GM19328 (cell line): ENCODE data around the gene PRKAG2.
"Not testable (repeated sequence)": the region's sequence is repeated elsewhere in the genome, so short reads cannot be mapped to it uniquely, and the experiment has no call there.

Experiments
- ATAC-seq: cut with Tn5 transposase; IDR thresholded peaks from one replicate; pipeline ENCODE4 v1.9.1; 2021; ENCODE audit warnings: mild to moderate bottlenecking, moderate library complexity; ENCODE audit not compliant: unreplicated experiment

PRKAG2 gene

DNA sequence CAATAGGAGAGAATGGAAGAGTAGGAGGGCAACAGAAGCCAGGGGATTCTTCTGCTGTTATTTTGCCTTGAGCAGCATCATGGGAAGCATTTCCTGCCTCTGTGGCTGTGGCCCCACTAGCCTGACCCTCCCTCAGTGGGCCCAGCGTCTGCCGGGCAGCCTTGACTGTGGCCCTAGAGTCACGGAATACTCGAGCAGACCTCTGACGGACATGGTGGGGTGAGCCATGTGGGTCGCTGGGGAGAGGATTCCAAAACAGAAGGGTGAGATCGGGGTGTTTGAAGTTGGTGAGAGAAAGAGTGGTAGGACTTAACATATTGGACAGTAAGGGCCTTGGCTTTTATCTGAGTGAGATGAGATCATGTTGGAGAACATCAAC, 8.3 kb upstream of the PRKAG2 start:
- no peak for ATAC-seq

DNA sequence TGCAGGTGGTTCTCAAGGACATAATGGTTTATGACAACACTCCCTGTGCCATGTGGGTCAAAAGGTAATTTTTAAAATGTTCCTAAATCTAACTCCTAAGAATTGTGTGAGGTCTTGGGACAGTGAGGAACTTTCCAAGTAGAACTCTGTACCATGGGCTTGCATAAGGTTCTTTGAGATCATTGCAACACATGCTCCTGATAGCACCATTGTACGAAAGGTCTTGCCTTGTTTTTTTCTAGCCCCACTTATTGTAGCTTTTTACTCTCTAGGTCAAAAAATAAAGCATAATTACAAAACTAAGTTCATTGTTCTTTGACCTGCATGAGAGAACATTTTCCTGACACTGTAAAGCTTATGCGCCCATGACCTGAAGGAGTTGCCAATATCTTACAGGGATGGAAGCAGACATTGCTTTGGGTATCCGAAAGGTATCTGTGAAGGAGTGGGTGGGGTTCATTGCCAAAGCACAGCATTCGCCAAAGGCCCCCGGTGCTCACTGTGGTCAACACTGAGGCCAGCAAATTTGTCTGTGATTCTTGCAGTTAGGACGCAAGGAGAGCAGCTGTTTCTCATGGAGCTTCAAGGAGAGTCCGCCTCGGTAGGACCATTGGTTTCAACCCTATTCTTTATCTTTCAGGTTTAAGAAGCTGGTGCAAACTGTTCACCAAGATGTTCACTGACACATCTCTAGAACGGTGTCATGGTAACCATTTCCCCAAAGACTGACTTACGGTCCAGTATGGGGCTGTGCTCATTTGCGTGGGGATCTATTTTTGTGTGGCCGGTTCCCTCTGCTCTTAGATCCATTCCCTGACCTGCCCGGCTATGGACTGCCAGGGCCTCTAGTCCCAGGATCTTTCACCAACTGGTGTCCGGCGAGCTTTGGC, 7.6 kb upstream of the PRKAG2 start:
- no peak for ATAC-seq

DNA sequence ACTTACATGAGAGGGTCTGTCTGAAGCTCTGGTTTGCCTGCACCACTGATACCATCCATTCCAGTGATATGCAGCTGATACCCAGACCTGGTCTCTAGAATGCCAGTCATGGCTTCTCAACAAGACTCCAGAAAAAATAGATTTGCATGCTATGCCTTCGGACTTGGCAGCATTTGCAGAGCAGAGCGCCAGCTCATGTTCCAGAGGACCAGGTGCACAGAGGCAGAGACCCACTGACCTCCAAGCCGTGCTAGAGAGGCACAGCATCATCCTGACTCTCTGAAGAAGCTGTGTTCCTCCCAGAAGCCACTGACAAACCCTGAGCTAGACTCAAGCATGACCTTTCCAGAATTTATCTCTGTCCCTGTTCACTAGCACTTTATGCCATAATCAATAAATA, 6.9 kb upstream of the PRKAG2 start:
- ATAC-seq, result no peak

DNA sequence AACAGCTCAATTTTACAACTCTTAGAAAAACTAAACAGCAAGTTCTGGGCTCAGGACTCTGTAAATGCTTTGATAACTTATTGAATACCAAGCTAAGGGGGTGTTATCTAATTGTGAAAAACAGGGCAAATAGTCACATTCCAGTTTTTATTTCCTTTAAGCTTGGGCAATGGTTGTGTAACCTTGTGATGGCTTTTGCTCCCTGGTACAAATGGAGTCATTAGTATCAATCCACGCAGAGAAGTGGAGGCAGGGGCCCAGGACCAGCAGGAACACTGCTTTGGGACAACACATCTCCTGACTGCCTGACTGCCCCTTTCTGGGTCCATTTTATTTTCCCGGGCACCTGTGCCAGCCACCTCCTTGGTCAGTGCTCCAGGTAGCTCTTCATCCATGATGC, 5.8 kb upstream of the PRKAG2 start:
- ATAC-seq, result no peak

DNA sequence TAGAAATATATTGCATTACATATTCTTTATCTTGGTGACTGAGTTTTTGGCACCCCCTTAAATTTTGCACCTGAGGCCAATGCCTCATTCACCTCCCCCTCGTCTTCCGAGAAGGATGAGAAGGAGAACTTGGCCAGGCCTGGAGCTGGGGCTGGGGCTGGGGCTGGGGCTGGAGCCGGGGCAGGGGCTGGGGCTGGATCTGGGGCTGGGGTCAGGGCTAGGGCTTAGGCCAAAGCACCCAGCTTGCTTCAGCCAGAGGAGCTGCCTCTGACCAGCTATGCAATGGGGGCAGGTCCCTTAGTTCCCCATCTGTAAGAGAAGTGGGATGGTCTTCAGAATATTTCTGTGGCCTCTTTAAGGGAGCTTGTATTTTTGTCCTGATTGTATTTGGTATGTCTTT, 3.8 kb upstream of the PRKAG2 start:
- ATAC-seq, result no peak

DNA sequence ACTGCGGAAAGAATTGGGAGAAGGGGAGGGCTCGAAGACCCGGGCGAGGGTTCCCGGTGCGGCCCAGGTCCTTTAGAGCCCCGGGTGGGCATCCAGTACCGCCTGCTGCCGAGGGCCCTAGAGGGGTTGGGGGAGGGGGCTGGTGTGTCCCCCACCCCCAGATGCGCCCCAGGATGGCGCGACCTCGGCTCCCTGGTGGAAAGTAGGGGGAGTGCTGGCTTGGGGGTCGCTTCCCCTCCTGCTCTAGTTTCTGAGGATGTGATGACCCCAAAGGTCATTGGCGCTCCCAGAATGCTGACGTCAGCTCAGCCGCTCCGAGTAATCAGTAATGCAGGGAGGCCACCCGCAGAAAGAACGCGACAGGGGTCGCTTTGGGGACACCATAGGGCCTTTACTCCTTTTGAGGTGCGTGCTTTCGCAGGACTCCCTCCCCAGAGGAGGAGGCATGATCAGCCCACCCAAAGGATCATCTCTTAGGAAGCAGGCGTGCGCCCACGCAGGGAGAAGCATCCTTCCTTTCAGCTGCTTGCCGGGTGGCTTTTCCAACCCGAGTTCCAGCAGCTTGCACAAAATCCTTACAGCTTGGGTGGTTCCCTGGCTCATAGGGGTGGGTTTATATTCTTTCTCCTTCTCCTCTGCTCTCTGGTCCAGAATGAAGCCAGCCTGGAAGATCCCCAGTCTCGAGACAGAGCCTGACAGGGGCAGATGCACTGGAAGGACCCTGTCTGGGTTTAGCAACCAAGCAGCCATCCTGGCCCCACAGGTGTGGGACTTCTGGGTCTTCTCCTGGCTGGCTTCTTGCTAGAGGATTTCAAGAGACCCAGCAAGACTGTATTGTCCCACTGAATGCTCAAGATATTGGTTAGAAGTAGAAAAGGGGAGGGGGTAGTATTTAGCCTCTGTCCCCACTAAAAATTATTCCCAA, 1.3 kb upstream of the PRKAG2 start:
- no peak for ATAC-seq

DNA sequence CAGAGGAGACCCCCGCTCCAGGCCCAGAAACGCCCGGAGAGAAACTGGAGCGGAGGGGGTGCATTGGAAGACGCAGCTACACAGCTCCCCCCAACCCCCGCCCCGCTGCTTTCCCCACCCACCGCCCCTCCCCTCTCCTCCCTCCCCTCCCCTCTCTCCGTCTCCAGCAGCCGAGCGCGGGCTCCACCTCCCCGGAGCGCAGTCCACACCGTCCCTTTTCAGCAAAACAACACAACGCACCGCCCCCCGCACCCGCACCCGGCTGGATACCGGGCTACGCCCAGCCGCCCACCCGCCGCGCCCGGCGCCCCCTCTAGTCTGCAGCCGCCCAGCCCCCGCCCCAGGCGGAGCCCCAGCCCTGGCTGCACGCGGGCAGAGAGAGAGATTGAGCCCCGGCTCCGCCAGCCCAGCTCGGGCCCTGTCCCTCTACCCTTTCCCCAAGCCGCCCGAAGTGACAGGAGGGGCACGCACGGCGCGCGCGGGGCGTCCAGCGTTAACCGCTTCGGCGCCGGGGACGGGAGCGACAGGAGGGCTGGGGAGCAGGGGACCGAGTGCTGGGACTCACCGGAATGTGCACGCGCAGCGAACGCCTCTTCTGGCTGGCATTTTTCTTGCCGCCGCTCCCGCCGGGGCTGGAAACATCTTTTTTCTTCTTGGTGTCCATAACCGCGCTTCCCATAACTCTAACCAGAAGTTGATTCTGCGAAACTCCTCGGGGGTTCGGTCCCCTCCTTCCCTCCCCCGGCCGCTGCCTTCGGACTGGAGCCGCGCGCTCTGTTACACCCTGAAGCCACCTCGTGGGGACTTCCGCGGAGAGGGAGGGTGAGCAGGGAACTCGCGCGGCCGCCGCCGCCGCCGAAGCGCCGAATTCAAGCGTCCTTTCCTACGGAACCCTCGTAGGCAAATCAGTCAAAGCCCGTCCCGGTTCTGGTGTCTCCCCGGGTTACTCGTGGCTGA, 695 bp downstream of the PRKAG2 start:
- ATAC-seq, result no peak

DNA sequence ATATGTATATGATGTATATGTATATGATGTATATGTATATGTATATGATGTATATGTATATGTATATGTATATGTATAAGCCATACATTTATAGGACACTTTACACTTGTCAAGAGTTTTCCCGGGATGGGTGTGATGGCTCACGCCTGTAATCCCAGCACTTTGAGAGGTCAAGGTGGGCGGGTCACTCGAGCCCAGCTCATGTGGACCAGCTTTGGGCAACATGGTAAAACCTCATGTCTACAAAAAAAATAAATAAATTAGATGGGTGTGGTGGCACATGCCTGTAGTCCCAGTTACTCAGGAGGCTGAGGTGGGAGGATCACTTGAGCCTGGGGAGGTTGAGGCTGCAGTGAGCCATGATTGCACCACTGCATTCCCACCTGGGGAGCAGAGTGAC, 2.4 kb downstream of the PRKAG2 start:
- not testable (repeated sequence) for ATAC-seq

DNA sequence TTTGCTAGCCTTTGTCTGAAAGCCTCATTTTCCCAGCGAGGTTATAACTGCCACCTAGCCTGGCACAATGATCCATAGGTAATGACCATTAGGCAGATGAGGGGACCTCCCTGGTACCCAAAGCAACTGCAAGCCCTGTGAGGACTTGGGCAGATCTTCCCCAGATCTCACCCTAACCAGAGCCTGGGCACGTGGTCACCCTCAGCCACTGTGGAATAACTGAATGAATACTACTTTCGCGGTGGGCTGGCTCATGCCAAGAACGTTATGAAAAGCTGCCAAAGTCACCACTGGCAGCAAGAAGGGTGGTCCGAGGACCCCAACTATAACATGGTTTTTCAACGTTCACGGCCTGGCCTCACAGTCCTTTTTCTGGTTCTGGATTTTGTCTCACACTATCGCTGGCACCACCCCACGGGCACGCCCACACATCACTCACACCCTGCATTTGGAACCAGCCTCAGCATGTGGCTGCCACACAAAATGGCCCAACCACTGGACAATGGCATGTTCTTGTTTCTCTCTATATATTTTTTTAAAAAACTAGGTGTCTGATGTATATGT, 3.4 kb downstream of the PRKAG2 start:
- ATAC-seq, result no peak

DNA sequence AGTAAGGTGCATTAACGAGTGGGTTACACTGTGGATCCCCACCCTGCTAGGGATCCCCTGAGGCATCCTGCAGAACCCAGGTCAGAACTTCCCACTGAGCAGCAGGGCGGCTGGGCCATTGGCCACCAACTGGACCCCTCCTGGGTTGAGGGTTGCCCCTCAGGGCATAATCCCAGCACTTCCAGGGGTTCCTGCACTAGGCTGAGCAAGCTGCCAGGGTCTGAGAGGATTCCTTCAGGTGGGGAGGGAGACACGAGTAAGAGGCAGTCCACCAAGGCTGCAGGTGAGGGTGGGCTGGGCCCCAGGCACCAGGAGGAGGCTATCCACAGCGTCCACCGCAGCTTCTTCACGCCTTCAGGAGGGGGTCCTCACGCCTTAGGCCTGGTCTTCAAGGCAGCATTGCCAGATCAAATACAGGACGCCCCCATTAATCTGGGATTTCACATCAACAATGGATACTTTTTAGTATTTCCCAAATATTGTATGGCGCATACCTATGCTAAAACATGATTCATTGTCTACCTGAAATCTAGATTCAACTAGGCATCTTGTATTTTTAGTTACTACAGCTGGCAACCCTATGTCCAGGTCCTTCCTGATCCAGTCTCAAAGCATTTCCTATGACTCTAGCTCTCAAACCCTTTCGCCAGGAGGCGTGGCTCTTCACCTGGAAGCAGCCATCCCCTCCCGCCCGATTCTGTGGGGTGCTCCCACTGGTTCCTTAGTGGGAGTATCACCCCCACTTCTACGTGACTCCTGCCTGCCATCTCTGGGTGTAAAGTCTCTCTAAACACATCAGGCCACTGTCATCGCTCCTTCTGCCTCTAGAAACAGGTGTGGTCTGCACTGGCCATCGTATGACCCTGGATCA, 4.1 kb downstream of the PRKAG2 start:
- no peak for ATAC-seq

DNA sequence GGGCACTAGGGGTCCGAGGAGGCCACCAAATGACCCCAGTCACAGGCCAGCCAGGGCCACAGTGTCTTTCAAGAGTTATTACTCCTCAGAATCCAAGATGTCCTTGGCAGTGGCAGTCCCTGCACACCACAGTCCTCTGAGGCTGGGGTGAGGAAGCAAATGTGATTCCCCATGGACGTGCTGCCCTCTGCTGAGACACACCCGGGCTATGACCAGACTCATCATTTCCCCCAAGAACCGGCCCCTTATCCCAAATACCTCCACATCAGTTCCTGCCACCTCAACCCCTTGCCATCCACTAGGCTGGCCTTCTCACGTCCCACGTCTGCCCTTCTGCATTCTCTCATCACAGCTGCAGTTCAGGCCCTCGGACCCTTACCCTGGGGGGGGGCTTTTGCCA, 5.0 kb downstream of the PRKAG2 start:
- no peak for ATAC-seq

DNA sequence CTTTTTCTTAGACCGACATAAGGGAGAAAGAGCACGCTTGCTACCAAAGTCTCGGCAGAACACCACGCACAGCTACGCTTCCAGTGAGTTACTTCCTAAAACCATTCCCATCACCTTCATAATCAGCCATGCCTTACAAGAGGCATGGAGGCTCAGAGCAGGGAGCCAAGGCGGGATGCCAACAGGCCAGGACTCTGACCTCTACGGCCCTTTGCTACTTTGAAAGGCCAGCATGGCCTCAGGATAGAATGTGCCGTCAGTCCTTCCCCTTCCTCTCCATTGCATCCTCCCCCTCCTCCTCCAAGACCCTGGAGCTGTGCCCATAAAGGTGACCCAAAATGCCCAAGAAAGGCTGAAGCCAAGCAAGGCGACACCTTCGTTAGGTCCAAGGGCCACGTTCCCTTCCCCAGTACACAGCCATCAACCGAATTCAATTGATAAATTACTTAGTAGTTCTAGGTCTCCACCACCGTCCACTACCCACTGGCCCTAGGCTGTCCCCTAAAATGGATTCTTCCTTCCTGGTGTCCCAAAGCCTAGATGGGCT, 5.7 kb downstream of the PRKAG2 start:
- ATAC-seq, result no peak

DNA sequence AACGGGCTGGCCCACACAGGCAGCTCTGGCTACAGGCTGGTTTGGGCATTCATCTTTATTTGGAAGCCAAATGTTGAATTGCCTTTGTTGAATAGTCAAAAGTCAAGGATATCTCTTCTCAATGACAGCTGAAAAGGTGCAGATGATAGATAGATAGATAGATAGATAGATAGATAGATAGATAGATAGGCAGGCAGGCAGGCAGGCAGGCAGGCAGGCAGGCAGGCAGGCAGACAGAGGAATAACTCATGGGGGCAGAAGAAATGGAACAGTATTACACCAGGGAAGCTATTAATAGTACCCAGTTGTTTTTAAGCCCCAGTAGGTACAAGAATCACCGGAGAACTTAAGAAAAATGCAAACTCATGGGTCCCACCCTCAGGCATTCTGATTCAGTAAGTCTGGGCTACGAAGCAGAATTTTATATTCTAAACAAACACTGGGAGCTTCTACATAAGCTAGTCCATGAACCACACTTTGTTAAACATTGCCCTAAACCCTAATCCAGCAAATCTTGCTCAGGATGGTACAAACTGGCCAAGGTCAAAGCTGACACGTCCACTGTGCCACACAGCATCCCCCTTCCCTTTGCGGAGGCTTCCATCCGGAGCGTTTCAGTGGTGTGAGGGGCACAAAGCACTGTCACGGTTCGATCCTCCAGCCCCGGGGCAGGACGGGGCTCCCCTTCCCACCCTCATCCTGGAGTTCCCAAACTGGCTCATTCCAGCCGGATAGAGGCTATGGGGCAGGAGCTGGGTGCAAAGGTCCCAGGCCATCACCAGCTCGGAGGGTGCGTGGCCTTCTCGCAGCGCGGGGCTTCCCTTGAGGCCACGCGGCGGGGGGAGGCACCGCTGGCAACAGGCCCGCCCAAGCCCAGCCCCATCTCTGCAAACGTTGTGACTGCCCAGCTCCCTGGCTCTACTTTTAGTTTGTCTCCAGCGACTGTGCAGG, 6.7 kb downstream of the PRKAG2 start:
- no peak for ATAC-seq

DNA sequence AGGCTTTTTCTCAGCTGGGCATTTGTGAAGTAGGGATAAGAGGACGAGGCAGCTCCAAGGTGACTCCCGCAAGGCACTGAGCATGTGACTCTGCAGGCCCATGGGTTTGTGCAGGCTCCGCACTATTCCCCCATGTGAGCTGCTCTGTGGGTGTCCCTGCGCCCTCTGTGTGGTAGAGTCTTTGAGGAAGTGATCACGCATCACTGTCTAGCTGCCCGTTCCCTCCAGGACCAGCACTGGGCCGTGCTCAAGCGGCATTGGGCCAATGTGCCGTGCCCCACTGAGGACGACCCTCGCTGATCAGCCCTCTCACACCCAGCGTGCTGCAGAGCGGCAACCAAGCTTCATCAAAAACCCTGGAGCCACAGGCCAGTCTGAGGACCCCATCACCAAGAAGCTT, 7.5 kb downstream of the PRKAG2 start:
- ATAC-seq, result no peak

DNA sequence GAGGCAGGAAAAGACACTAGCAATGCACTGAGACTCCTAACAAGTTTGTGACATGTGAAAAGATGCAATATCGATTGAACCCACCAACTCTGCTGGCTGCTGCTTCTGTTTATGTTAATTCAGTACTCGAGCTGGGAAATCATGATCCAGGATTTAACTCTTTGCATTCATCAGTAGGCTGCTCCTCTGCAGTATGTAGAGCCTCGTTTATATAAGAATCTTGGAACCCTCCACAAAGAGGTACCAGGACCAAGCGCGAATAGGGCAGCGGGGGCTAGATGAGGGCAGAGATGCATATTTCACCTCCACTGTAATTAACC, 7.8 kb downstream of the PRKAG2 start:
- ATAC-seq, result no peak

DNA sequence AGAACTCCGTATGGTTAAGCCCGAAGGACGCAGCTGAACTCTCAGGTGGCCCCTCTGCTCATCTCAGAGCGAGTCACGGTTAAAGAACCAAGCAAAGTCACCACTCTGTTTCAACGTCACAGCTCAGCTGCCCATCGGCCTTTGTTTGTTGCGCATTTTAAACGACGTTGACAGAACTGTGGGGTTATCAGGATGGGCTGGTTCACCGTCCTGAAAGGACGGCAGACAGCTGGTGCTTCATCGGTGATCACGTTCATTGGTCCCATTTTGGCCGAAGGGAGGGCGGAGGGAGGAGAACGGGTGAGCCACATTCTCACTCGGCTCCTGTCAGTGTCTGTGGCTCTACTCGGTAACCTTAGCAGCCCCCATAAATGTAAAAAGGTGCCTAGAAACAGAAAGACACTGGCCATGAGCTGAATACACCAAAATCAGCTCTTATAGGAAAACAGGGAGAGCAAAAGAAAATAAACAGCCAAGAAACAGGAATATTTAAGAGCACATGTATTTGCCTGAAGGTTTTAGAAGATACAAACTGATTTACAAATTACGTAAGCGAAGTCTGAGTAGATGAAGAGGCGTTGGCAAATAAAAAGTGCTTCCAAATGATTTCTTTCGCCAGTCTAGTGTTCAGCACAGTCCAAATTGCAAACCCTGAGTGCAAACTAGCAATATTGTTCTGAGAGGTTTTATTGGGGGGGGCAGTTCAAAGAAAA, 8.4 kb downstream of the PRKAG2 start:
- ATAC-seq, result no peak

DNA sequence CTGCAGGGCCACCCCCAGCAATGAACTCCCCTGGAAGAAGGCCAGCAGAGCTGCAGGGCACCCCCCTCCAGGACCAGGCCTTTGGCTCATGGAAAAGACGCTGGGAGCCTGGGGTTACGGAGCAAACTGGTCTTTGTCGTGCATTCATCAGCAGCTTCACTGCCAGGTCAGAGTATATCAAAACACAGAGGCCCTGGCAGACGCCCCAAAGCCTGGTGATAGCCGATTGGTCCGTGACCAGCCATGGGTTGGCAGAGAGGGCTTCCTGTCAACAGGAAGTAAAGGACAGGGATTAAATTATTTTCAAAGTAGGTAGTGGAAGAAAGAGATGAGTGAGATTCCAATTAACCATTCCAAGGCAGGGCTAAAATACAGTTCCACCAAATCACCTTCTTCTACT, 9.0 kb downstream of the PRKAG2 start:
- ATAC-seq, result no peak
